ENCODE measurements around the gene ZFP36L1.

DNA sequence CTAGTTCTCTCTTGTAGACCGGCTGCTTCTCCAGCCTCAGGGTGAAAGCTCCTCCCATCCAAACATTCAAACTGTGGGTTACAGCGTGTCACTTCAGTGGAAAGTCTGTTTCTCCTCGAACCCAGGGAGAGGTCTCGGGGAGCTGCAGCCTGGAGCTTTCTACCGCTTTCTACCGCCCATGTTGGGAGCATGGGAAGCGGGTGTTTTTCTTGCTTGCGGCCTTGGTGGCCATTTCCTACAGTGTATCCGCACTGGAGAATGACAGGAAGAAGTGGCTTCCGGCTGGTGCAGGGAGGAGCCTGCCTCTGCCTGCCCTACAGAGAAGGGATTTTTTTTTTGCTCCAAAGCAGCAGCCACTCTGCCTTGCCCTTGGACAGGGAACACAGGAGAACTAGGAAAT, 21.2 kb downstream of the ZFP36L1 start:
- TF ChIP-seq, protein P1, sequence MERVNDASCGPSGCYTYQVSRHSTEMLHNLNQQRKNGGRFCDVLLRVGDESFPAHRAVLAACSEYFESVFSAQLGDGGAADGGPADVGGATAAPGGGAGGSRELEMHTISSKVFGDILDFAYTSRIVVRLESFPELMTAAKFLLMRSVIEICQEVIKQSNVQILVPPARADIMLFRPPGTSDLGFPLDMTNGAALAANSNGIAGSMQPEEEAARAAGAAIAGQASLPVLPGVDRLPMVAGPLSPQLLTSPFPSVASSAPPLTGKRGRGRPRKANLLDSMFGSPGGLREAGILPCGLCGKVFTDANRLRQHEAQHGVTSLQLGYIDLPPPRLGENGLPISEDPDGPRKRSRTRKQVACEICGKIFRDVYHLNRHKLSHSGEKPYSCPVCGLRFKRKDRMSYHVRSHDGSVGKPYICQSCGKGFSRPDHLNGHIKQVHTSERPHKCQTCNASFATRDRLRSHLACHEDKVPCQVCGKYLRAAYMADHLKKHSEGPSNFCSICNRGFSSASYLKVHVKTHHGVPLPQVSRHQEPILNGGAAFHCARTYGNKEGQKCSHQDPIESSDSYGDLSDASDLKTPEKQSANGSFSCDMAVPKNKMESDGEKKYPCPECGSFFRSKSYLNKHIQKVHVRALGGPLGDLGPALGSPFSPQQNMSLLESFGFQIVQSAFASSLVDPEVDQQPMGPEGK (CRISPR knock-in tag; IDR thresholded peaks at IDR 0.05; ENCODE audit: borderline replicate concordance) = no peak
- TF ChIP-seq ESRRG (CRISPR knock-in tag; IDR thresholded peaks at IDR 0.05) (no peak), ZFP30 (CRISPR knock-in tag; IDR thresholded peaks at IDR 0.05) (no peak), BACH2 (CRISPR knock-in tag; IDR thresholded peaks at IDR 0.05; ENCODE audit: borderline replicate concordance) (no peak), ZNF70 (CRISPR knock-in tag; IDR thresholded peaks at IDR 0.05) (no peak), ZC3H10 (CRISPR knock-in tag; IDR thresholded peaks at IDR 0.05) (no peak), ARNTL (CRISPR knock-in tag; IDR thresholded peaks at IDR 0.05; ENCODE audit: borderline replicate concordance, low read depth) (no peak), PPARA (CRISPR knock-in tag; IDR thresholded peaks at IDR 0.05; ENCODE audit: borderline replicate concordance) (no peak)
- TF ChIP-seq, protein P2, sequence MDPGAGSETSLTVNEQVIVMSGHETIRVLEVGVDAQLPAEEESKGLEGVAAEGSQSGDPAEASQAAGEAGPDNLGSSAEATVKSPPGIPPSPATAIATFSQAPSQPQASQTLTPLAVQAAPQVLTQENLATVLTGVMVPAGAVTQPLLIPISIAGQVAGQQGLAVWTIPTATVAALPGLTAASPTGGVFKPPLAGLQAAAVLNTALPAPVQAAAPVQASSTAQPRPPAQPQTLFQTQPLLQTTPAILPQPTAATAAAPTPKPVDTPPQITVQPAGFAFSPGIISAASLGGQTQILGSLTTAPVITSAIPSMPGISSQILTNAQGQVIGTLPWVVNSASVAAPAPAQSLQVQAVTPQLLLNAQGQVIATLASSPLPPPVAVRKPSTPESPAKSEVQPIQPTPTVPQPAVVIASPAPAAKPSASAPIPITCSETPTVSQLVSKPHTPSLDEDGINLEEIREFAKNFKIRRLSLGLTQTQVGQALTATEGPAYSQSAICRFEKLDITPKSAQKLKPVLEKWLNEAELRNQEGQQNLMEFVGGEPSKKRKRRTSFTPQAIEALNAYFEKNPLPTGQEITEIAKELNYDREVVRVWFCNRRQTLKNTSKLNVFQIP (CRISPR knock-in tag; IDR thresholded peaks at IDR 0.05; ENCODE audit: borderline replicate concordance, low read depth) = no peak
- TF ChIP-seq, protein P3, sequence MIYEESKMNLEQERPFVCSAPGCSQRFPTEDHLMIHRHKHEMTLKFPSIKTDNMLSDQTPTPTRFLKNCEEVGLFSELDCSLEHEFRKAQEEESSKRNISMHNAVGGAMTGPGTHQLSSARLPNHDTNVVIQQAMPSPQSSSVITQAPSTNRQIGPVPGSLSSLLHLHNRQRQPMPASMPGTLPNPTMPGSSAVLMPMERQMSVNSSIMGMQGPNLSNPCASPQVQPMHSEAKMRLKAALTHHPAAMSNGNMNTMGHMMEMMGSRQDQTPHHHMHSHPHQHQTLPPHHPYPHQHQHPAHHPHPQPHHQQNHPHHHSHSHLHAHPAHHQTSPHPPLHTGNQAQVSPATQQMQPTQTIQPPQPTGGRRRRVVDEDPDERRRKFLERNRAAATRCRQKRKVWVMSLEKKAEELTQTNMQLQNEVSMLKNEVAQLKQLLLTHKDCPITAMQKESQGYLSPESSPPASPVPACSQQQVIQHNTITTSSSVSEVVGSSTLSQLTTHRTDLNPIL (CRISPR knock-in tag; IDR thresholded peaks at IDR 0.05; ENCODE audit: low read depth) = no peak

Data from SK-N-SH treated with all-trans-retinoic acid at 6 μM for 48 hours (cell line).